HG02571 (cell line): Measurements from ENCODE around the gene MCL1.

ENCODE experiments used
- ATAC-seq: cut with Tn5 transposase; IDR thresholded peaks from one replicate; pipeline ENCODE4 v1.9.1; 2021; ENCODE audit warnings: mild to moderate bottlenecking, moderate library complexity; ENCODE audit not compliant: unreplicated experiment

MCL1 gene

GRCh38 chr1:150557813-150558212 is 21.6 kb downstream of the MCL1 start:
- no peak for ATAC-seq

- ATAC-seq, result no peak
These were observed 22.3 kb downstream of the MCL1 start for GRCh38 chr1:150557065-150557600.

GRCh38 chr1:150555971-150556865 is 23.2 kb downstream of the MCL1 start:
- no peak for ATAC-seq

GRCh38 chr1:150555198-150555970 is 24.0 kb downstream of the MCL1 start:
- no peak for ATAC-seq

GRCh38 chr1:150554086-150554452 is 25.3 kb downstream of the MCL1 start:
- no peak for ATAC-seq

GRCh38 chr1:150553392-150554085 is 25.9 kb downstream of the MCL1 start:
- ATAC-seq, result no peak

GRCh38 chr1:150552911-150553289 is 26.5 kb downstream of the MCL1 start:
- no peak for ATAC-seq

- no peak for ATAC-seq
These were observed 27.1 kb downstream of the MCL1 start for GRCh38 chr1:150552128-150552910.

GRCh38 chr1:150551784-150552127 is 27.7 kb downstream of the MCL1 start:
- ATAC-seq, result no peak

GRCh38 chr1:150551051-150551783 is 28.2 kb downstream of the MCL1 start:
- ATAC-seq, result no peak

- no peak for ATAC-seq
These were observed 29.0 kb downstream of the MCL1 start for GRCh38 chr1:150550222-150551050.

- ATAC-seq, result no peak
These were observed 29.8 kb downstream of the MCL1 start for GRCh38 chr1:150549496-150550221.

- ATAC-seq, result no peak
These were observed 30.5 kb downstream of the MCL1 start, which contains the start of gene ADAMTSL4 for GRCh38 chr1:150548632-150549495. ADAMTSL4 (plus strand) TSS chr1:150549408; CDS start chr1:150552289, 2,881 bp downstream.

- no peak for ATAC-seq
These were observed 31.1 kb downstream of the MCL1 start for GRCh38 chr1:150548324-150548631.

GRCh38 chr1:150546294-150546937 is 33.0 kb downstream of the MCL1 start:
- no peak for ATAC-seq

GRCh38 chr1:150545486-150546032 is 33.9 kb downstream of the MCL1 start:
- no peak for ATAC-seq

- no peak for ATAC-seq
These were observed 35.2 kb downstream of the MCL1 start for GRCh38 chr1:150544204-150544603.
